HG02571 (cell line): ENCODE results near the gene SYT7.

Experiments
- ATAC-seq: cut with Tn5 transposase; IDR thresholded peaks from one replicate; pipeline ENCODE4 v1.9.1; 2021; ENCODE audit warnings: mild to moderate bottlenecking, moderate library complexity; ENCODE audit not compliant: unreplicated experiment

The SYT7 gene

GRCh38 chr11:61503135-61503770 lies 77.6 kb downstream of the SYT7 start:
- ATAC-seq = no peak

- no peak for ATAC-seq
These were observed 78.4 kb downstream of the SYT7 start for GRCh38 chr11:61502522-61502921.

GRCh38 chr11:61499816-61500491 lies 80.9 kb downstream of the SYT7 start:
- ATAC-seq = no peak

- ATAC-seq = no peak
These were observed 82.0 kb downstream of the SYT7 start for GRCh38 chr11:61498767-61499341.

- ATAC-seq = no peak
These were observed 83.0 kb downstream of the SYT7 start for GRCh38 chr11:61497876-61498275.

GRCh38 chr11:61497473-61497872 lies 83.4 kb downstream of the SYT7 start:
- ATAC-seq = no peak

GRCh38 chr11:61496602-61497400 lies 84.1 kb downstream of the SYT7 start:
- ATAC-seq = no peak

- no peak for ATAC-seq
These were observed 84.9 kb downstream of the SYT7 start for GRCh38 chr11:61495801-61496601.

GRCh38 chr11:61494381-61494961 lies 86.4 kb downstream of the SYT7 start:
- no peak for ATAC-seq

GRCh38 chr11:61491736-61492395 lies 89.0 kb downstream of the SYT7 start:
- no peak for ATAC-seq

- ATAC-seq = no peak
These were observed 90.8 kb downstream of the SYT7 start for GRCh38 chr11:61489833-61490721.

GRCh38 chr11:61488651-61489291 lies 92.1 kb downstream of the SYT7 start:
- no peak for ATAC-seq

GRCh38 chr11:61487342-61488025 lies 93.4 kb downstream of the SYT7 start:
- no peak for ATAC-seq

GRCh38 chr11:61486779-61487178 lies 94.1 kb downstream of the SYT7 start:
- no peak for ATAC-seq

- no peak for ATAC-seq
These were observed 94.8 kb downstream of the SYT7 start for GRCh38 chr11:61486011-61486620.

- no peak for ATAC-seq
These were observed 95.8 kb downstream of the SYT7 start for GRCh38 chr11:61485080-61485479.

GRCh38 chr11:61484541-61484940 lies 96.3 kb downstream of the SYT7 start:
- no peak for ATAC-seq
